ENCODE measurements around the gene DUOXA1. TPM values are rescaled to one million over a fixed set of nuclear protein-coding genes. Genes with fewer than 3 reads are reported as not detected.
"Not testable (repeated sequence)": the region's sequence is repeated elsewhere in the genome, so short reads cannot be mapped to it uniquely, and the experiment has no call there.

Gene DUOXA1
- polyA plus RNA-seq, 1 donor (not counting 4 experiments of a cell fraction or from before 2014, with no cell fraction given): 15.1 TPM

- TF ChIP-seq CTCF (optimal IDR thresholded peaks at IDR 0.05 in 1 of 3, IDR thresholded peaks at IDR 0.05 in 1 of 3, conservative IDR thresholded peaks at IDR 0.05 in 1 of 3; ENCODE audit: extremely low read depth in 1 of 3, insufficient read depth in 2 of 3, low read length in 3 of 3): no peak
- TF ChIP-seq EZH2 (IDR thresholded peaks at IDR 0.05; ENCODE audit: low read length): no peak
- Histone ChIP-seq H3K9me3 (ENCODE audit: control insufficient read depth, low read depth, low read length) (no peaks in the 10 kb centered on the region), H3K36me3 (ENCODE audit: control insufficient read depth in 2 of 2, extremely low read depth in 1 of 2, insufficient read depth in 2 of 2, low read length in 2 of 2) (no peaks in the 10 kb centered on the region), H3K27me3 (ENCODE audit: control insufficient read depth, extremely low read depth, insufficient read depth, low read length) (peaks cover 24% of the 10 kb centered on the region), H3K4me3 (ENCODE audit: control insufficient read depth in 2 of 3, extremely low read depth in 1 of 3, insufficient read depth in 2 of 3, low read depth in 1 of 3, low read length in 3 of 3) (no peak overlapping the region), H3K27ac (ENCODE audit: control insufficient read depth, insufficient read depth, low read length) (no peak overlapping the region), H3K4me2 (ENCODE audit: control insufficient read depth, extremely low read depth, insufficient read depth, low read depth, low read length) (no peak overlapping the region), H3K9me1 (ENCODE audit: control insufficient read depth, extremely low read depth, insufficient read depth, low read length) (no peaks in the 10 kb centered on the region), H3K79me2 (ENCODE audit: control insufficient read depth, insufficient read depth, low read length) (no peaks in the 10 kb centered on the region), H4K20me1 (ENCODE audit: control insufficient read depth, extremely low read depth, insufficient read depth, low read length) (no peaks in the 10 kb centered on the region), H3K9ac (ENCODE audit: control insufficient read depth, extremely low read depth, insufficient read depth, low read length) (no peak overlapping the region), H2AFZ (ENCODE audit: control insufficient read depth, low read length) (no peak overlapping the region), H3K4me1 (ENCODE audit: control insufficient read depth, extremely low read depth, insufficient read depth, low read length) (no peaks in the 10 kb centered on the region)
- DNase-seq (ENCODE audit: low read depth, low spot score) (no peak), FAIRE-seq (no peak)
- dilution Hi-C loops (cut with MboI; ENCODE audit: extremely low pct_ligation_motif_present, low sequenced_read_pairs): no loop called here
These were observed 24.1 kb downstream of the DUOXA1 start for GRCh38 chr15:45105586-45105985.

- H3K36me3 ChIP-seq (ENCODE audit: control insufficient read depth in 2 of 2, extremely low read depth in 1 of 2, insufficient read depth in 2 of 2, low read length in 2 of 2); H3K9me1 ChIP-seq (ENCODE audit: control insufficient read depth, extremely low read depth, insufficient read depth, low read length); H3K4me1 ChIP-seq (ENCODE audit: control insufficient read depth, extremely low read depth, insufficient read depth, low read length); H3K4me2 ChIP-seq (ENCODE audit: control insufficient read depth, extremely low read depth, insufficient read depth, low read depth, low read length); H3K79me2 ChIP-seq (ENCODE audit: control insufficient read depth, insufficient read depth, low read length); FAIRE-seq; H3K27me3 ChIP-seq (ENCODE audit: control insufficient read depth, extremely low read depth, insufficient read depth, low read length); H4K20me1 ChIP-seq (ENCODE audit: control insufficient read depth, extremely low read depth, insufficient read depth, low read length); H2AFZ ChIP-seq (ENCODE audit: control insufficient read depth, low read length); dilution Hi-C loops (cut with MboI; ENCODE audit: extremely low pct_ligation_motif_present, low sequenced_read_pairs); H3K9me3 ChIP-seq (ENCODE audit: control insufficient read depth, low read depth, low read length); H3K9ac ChIP-seq (ENCODE audit: control insufficient read depth, extremely low read depth, insufficient read depth, low read length); H3K4me3 ChIP-seq (ENCODE audit: control insufficient read depth in 2 of 3, extremely low read depth in 1 of 3, insufficient read depth in 2 of 3, low read depth in 1 of 3, low read length in 3 of 3); H3K27ac ChIP-seq (ENCODE audit: control insufficient read depth, insufficient read depth, low read length); DNase-seq (ENCODE audit: low read depth, low spot score): not testable (repeated sequence)
These were observed 25.5 kb downstream of the DUOXA1 start for GRCh38 chr15:45104170-45104569.

GRCh38 chr15:45102226-45102625 is 27.5 kb downstream of the DUOXA1 start:
- Histone ChIP-seq H3K4me2 (ENCODE audit: control insufficient read depth, extremely low read depth, insufficient read depth, low read depth, low read length) (no peak overlapping the region), H3K9me3 (ENCODE audit: control insufficient read depth, low read depth, low read length) (no peaks in the 10 kb centered on the region), H3K36me3 (ENCODE audit: control insufficient read depth in 2 of 2, extremely low read depth in 1 of 2, insufficient read depth in 2 of 2, low read length in 2 of 2) (no peaks in the 10 kb centered on the region), H3K27ac (ENCODE audit: control insufficient read depth, insufficient read depth, low read length) (no peak overlapping the region), H3K79me2 (ENCODE audit: control insufficient read depth, insufficient read depth, low read length) (no peaks in the 10 kb centered on the region), H3K27me3 (ENCODE audit: control insufficient read depth, extremely low read depth, insufficient read depth, low read length) (peaks cover 9% of the 10 kb centered on the region), H2AFZ (ENCODE audit: control insufficient read depth, low read length) (no peak overlapping the region), H3K4me3 (ENCODE audit: control insufficient read depth in 2 of 3, extremely low read depth in 1 of 3, insufficient read depth in 2 of 3, low read depth in 1 of 3, low read length in 3 of 3) (no peak overlapping the region), H3K4me1 (ENCODE audit: control insufficient read depth, extremely low read depth, insufficient read depth, low read length) (no peaks in the 10 kb centered on the region), H3K9ac (ENCODE audit: control insufficient read depth, extremely low read depth, insufficient read depth, low read length) (no peak overlapping the region), H3K9me1 (ENCODE audit: control insufficient read depth, extremely low read depth, insufficient read depth, low read length) (no peaks in the 10 kb centered on the region), H4K20me1 (ENCODE audit: control insufficient read depth, extremely low read depth, insufficient read depth, low read length) (no peaks in the 10 kb centered on the region)
- TF ChIP-seq EZH2 (IDR thresholded peaks at IDR 0.05; ENCODE audit: low read length): no peak
- no peak for TF ChIP-seq CTCF (optimal IDR thresholded peaks at IDR 0.05 in 1 of 3, IDR thresholded peaks at IDR 0.05 in 1 of 3, conservative IDR thresholded peaks at IDR 0.05 in 1 of 3; ENCODE audit: extremely low read depth in 1 of 3, insufficient read depth in 2 of 3, low read length in 3 of 3)
- dilution Hi-C loops (cut with MboI; ENCODE audit: extremely low pct_ligation_motif_present, low sequenced_read_pairs): no loop called here
- no peak for FAIRE-seq
- no peak for DNase-seq (ENCODE audit: low read depth, low spot score)

Data from keratinocyte (primary cell).